Hippocampal formation (tissue), 2 donors: Measurements from ENCODE around the gene JPH2.

ENCODE experiments used
- DNase-seq, 2 donors: peaks; one replicate each; lab custom pipeline; 2025; lab: John Stamatoyannopoulos, UW

Gene JPH2

DNA sequence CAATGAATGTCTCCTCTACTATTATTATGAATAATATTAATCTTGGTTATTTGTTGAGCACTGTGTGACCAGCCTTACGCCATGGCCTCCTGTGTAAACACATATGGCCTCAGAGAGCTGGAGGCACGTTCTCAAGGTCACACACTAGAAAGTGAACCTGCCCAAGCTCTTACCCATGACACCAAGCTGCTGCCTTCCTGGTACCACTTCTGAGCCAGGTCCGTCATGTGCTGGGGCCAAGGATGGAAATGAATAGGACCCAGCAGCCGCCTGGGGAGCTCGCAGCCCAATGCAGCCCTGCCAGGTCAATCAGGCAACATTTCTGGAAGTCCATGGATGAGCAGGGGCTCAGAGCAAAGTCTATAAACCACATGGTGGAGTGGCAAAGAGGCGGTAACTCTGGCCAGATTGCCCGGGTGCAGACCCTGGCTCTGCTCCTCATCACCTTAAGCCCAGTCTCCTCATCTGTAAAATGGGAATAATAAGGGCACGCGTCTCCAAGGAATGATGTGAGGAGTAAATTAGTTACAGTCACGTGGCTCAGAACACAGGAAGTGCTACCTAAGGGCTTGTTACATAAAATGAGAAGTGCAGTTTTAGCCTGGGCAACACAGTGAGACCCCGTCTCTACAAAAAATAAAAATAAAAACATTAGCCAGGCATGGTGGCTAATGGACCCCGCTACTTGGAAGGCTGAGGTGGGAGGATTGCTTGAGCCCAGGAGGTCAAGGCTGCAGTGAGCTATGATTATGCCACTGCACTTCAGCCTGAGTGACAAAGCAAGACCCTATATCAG, 61.5 kb downstream of the JPH2 start:
- DNase-seq, result no peak

DNA sequence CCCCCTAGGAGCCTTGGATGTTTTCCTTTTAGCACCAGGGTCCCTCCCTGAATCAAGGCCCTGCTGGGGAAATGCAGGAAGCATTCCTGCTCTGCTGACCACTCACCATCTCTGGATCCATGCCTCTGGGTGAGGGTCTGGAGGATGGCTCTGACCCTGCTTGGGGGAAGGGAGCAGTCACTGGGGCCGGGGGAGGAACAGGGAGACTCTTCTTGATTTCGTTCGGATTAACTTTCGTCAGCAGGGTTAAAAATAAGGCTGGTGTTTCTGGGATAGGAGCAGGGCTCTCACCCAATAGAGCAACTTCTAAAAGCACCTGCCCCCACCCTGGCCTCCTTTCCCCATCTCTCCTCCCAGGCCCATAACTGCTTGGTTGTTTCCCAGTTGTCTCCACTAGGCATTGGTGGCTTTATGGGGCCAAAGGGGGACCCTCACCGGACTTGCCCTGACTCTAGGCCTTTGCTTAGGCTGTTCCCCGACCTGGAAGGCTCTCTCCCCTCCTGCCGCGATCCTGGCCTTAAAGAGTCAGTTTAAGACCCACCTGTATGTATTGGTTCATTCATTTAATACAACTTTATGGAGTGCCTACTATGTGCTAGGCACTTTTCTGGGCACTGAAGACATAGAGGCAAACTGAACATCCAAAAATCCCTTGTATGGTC, 63.0 kb downstream of the JPH2 start:
- DNase-seq, result no peak

DNA sequence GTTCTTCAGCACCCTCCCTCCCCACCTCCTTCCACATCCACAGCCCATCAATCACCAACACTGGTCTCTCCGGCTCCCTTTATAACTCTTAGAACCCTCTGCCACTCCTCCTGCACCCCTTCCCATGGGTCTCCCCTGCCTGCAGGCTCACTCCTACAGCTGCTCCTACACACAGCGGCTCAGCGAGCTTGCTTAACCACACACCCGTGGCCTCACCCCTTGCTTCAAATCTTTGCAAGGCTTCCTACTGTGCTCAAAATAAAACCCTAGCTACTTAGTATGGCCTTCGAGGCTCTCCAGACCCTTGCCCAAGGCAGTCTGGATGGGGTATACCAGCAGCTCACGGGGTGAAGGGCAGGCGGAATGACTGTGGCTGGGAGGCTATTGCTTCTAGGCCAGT, 63.7 kb downstream of the JPH2 start:
- no peak for DNase-seq

DNA sequence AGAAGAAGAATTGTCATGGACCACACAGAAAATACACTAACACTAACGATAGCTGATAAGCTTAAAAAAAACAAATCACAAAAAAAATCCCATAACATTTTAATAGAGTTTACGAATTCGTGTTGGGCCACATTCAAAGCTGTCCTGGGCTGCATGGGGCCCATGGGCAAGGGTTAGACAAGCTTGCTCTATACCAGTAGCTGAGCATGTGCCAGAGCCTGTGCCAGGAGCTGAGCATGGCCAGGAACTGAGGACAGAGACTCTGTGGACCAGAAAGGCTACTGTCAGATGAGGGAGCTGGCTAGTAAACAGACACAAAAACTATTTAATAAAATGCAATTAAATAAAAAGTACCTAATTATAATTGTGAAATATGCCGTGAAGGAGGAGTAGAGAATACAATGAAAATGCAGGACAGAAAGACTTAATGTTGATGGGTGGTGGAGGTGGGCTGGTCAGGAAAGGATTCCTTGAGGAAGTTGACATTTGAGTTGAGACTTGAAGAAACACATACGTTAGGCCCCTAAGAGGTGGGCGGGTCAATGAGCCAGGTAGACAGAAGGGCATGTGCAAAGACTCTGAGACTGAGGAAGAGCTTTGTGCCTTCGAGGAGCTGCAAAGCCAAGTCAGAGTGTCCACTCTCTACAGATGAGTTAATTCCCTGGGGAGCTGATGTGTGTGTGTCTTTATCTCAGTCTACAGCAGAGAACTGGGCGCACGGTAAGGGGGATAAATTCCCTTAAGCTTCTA, 66.1 kb downstream of the JPH2 start:
- DNase-seq, result no peak

DNA sequence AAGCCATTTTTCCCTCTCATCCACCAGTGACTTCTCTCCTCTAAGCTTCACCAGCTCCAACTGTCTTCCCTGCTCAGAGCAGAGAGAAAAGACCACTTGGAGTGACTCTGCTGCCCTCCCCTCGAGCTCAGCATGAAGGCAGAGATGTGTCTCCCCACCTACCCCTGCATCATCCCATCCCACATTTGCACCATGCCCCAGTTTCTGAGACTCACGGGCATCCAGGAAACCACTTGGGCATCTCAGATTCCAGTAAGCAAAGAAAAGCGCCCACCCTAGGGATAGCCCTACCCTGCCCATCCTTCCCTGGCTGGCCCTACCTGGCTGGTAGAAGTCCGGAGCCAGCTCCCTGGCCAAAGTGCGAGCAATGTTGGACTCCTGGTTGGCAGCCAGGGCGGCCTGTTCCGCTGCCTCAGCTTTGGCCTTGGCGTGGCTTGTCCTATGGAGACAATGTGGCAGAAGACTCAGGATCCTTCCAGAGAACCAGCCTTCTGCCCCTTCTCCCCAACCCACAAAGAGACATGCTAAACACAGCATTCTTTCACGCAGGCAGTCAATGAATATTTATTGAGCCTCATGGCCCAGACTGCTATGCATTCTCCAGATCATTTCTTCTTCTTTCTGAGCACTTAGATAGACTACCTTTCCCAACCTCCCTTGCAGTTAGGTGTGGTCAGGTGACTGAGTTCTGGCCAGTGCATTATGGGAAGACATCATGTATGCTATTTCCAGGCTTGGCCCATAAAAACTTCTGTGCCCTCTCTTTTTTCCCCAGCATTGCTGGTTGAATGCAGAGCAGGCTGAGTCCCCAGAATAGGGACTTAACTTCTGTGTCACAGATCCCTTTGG, 68.6 kb downstream of the JPH2 start:
- no peak for DNase-seq

GRCh38 chr20:44117296-44118184, 69.4 kb downstream of the JPH2 start:
- no peak for DNase-seq

DNA sequence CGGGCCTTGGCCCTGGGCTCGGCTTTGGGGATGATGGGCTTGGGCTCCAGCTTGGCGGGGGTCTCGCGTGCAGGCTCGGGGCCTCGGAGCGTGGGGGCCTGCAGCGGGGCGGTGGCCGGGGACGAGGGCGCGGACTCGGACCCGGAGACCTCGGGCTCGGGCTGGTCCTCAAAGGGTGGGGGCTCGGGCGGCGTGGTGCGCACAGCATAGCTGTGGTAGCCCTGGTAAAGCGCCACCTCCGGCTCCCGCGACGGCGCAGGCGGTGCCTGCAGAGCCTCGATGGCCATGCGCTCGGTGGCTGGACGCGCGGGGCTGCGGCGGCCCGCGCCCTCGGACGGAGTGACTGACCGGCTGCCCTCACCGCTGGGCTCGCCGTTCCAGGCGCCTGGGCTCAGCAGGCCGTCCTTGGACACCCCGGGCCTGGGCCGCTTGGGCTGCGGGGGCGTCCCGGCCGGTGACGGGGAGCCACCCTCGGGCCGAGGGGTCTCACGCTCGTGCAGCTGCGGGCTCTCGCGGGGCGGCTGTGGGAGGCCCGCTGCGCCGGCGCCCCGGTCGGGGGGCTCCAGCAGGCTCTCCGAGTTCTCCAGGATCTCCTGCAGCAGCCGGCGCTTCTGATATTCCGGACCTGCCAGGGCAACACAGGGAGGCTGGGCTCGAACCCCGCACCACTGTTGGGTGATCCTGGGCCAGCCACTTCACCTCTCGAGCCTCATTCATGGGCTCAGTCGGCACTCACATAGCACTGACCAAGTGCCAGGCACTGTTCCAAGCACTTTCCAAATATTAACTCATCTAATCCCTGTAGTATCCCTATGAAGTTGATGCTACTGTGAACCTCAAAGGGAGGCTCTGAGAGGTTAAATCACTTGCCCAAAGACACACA, 71.0 kb downstream of the JPH2 start:
- DNase-seq, result no peak

DNA sequence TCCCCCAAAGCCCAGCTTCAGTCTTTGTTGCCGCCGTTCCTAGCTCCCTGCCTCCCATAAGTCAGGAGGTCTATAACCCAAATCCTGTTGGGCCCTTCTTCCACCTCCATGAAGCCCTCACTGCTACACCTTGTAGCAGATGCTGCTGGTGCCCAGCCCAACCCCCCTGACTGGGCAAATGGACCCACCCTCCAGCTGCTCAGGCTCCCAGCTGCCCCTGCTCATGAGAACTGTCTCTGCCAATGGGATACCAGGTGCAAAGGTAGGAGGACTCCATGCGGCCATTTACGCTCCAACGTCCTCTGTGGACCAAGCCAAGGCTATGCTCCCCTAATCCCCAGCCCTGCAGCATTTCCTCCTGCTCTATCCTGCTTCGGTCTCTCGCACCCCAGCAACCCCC, 71.8 kb downstream of the JPH2 start:
- no peak for DNase-seq

DNA sequence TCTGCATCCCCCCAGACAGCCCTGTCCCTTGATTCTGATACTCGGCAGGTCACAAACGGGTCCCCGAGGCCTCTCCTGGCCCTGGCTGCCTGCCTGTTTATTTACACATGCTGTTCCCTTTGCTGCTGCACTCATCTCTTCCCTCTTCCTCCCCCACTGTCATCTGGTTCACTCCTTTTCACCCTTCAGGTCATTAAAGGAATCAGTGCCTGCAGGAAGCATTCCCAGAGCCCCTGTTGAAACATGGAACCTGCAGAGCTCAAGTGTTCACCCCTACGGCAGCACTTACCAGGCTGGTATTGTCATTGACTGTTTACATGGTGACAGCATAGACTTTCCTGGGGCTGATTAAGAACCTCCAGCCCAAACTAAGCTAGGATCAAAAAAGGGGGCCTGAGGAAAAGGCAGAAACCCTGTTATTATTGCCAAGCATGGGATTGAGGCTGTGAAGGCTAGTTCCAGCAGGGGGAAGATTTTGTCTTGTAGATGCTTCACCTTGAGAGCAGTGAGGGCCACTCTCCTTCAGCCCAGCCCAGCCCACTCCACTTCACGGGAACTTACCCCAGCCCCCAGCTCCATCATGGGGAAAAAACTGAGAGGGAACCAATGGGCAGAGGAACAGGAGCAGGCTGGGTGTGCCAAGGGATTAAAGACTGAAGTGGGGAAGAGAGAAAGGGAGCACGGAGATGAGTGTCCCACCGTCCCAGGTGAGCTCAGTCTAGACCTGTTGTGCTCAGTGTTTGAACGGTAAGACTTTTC, 73.2 kb downstream of the JPH2 start:
- DNase-seq, result no peak

DNA sequence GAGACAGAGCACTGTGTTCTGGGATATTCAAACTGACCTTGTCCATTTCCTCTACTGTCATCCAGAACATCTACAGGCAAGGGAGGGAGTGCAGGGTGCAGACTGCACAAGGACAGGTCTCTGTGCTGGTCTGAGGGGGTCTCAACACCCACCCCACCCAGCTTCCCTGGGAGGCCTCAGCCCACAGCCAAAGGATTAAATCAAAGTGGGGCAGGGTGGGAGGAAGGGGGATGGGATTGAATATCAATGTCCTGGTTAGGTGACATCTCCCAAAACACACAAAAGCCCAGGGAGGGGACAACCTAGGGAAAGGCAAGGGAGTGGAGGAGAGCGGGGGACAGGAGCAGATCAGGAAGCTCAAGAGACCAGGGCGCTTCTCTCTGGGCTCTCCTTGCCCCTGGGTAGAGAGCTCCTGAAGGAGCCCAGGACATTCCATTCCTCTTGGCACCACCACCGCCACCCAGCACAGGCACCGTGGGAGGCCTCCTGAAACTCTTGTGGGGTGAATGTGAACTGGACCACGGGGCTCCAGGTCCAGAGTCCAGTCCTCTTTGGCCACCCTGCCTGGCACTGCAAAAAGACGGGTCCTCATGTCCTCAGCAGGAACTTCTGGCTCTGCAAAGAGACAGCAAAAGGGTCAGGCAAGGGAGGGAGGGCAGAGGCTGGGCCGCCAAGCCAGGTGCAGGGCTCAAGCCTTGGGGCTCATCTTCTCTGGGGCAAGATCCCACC, 73.9 kb downstream of the JPH2 start:
- no peak for DNase-seq

GRCh38 chr20:44112456-44112855, 74.5 kb downstream of the JPH2 start:
- no peak for DNase-seq

DNA sequence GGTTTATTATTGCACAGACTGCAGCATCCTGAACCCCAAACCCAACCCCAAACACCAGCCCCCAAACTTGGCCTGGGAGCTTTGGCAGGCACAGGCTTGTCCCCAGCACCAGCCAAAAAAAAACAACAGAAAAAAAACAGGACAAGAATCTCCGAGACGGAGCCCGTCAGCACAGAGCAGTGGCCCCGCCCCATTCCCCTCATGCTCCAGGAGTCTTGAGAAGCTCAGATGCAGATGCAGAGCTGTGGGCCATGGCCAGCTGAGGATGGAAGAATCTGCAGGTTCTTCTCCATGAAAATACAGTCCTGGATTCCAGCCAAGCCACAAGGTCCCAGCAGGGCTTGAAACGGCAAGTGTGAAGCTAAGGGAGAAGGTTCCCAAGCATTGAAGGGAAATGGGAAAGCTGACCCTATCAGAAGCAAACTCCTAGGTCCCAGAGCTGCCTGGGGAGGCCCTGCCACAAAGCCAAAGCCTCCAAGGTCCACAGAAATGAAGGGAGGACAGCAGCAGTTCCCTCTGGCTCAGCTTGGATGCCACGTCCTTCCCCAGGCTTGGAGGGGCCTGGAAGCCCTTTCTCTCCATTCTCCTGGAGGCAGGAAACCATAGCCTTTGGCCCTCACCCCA, 75.2 kb downstream of the JPH2 start:
- no peak for DNase-seq

DNA sequence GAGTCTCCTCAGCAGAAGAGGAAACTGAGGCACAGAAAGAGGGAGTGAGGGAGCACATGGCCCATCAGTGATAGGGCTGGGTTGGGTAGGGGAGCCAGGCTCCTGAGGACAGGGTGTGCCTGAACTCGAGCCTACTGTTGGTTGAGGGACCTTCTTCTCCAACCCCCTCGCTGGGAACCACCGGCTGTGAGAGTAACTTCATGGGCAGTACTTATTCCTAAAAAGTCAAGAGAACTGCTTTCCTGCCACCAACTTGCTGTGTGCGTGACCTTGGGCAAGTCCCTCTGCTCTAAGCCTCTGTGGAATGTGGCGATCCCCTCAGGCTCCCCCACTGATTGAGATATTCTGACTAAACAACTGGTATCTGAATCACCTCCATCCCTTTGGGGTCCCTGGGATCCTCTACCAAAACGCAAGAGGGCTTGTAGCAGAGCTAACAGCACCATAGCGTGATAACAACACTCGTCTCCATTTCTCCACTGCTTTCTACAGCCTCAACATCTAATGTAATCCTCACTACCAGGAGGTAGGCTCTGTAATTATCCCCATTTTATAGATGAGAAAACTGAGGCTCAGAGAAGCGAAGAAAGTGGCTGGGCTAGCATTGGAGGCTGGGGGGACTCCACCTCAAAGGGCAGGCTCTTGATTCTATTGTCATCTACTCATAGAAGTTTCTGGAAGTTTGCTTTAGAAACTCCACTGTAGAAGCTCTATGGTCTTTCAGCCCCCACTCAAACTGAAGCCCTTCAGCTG, 76.0 kb downstream of the JPH2 start:
- DNase-seq, result no peak

- DNase-seq, result no peak
Observed at GRCh38 chr20:44109951-44110361, 77.0 kb downstream of the JPH2 start.

DNA sequence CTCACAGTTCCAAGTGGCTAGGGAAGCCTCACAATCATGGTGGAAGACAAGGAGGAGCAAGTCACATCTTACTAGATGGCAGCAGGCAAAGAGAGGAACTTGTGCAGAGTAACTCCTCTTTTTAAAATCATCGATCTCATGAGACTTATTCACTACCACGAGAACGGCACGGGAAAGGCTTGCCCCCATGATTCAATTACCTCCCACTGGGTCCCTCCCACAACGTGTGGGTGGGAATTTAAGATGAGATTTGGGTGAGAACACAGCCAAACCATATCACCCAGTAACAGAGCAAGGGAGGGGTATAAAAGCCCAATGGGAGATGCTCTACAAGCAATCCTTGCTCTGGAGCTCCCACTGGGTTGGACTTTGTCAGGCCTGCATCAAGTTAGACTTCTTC, 80.4 kb downstream of the JPH2 start:
- DNase-seq, result no peak

DNA sequence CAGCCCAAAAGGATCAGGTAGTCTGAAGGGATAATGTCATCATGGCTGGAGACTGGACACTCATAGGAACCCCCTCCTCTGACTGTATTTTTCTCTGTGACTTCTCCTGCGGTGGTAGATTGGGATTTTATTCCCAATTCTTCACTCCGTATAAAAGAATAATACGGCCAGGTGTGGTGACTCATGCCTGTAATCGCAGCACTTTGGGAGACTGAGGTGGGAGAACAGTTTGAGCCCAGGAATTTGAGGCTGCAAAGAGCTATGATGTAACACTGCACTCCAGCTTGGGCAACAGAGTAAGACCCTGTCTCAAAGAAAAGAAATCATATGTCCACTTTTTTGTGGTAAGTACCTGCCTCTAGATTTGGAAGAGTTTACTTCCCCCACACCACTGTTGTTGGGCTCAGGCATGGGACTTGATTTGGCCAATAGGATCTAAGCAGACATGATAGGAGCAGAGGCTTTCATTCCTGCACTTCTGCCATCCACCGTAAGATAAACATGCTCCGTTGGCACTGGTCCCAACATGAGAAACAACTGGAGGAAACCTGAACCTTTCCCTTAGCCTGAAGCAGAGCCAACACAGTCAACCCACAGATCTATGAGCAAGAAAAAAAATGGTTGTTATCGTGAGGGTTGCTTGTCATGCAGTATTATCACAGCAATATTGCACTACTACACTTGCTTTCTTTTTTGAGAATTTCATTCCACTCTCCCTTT, 82.0 kb downstream of the JPH2 start:
- no peak for DNase-seq

DNA sequence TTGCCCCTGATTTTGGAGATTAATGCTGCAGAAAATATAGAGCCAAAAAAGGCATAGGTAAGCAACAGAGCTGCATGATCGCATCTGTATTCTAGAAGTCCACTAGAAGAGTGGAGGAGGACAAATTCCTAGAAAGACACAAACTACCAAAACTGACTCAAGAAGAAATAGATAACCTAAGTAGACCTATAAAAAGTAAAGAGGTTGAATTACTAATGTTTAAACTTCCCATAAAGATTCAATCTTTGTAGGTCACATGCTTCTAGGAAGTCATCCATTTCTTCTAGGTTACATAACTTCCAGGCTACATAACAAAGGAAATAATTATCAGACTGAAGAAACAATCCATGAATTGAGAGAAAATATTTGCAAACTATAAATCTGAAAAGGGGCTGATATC, 84.4 kb downstream of the JPH2 start:
- no peak for DNase-seq
